ENCODE data around the gene BLOC1S1. TPM values are rescaled to one million over a fixed set of nuclear protein-coding genes. Genes with fewer than 3 reads are reported as not detected.

The BLOC1S1 gene
- total RNA-seq, 4 donors from 2014 or later = 53.6 to 238 (median 140) TPM

DNA sequence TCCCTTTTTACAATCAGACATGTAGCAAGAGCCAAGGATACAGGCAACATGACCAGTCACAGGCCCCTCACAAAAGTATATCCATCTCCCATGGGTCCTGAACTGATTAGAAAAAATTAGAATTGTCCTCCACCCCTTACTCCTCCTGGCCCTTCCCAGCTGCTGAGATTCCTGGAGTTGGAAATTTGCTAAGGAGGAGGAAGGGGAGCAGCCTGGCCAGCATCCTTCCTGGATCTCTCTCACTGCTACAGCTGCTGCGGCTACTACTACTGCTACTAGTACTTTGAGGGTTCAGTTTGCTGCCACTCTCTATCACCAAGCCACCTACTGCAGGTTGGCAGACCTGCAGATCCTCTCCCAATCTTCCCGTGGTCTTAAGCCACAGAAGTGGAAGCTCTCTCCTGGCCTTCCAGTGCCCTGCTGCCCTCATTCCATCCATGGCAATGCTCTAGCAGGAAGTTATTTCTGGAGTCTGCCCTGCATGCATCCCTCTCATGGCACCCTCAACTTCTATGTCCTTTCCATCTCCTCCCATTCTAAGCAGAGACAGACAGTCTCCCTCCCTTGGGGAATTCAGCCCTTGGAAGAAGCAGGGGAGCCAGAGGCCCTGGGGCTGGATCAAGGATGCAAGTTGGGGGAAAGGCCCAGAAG is 9.2 kb upstream of the BLOC1S1 start:
- Histone ChIP-seq H3K36me3 (no peaks in the 10 kb centered on the region), H3K27ac (peak overlapping the region; percentile 74 to 82), H3K27me3 (no peaks in the 10 kb centered on the region), H3K9me3 (no peaks in the 10 kb centered on the region), H3K4me1 (peaks cover 0 to 4% of the 10 kb centered on the region in 2 donors), H3K4me3 (peak overlapping the region; percentile 67)
- TF ChIP-seq, protein P1, sequence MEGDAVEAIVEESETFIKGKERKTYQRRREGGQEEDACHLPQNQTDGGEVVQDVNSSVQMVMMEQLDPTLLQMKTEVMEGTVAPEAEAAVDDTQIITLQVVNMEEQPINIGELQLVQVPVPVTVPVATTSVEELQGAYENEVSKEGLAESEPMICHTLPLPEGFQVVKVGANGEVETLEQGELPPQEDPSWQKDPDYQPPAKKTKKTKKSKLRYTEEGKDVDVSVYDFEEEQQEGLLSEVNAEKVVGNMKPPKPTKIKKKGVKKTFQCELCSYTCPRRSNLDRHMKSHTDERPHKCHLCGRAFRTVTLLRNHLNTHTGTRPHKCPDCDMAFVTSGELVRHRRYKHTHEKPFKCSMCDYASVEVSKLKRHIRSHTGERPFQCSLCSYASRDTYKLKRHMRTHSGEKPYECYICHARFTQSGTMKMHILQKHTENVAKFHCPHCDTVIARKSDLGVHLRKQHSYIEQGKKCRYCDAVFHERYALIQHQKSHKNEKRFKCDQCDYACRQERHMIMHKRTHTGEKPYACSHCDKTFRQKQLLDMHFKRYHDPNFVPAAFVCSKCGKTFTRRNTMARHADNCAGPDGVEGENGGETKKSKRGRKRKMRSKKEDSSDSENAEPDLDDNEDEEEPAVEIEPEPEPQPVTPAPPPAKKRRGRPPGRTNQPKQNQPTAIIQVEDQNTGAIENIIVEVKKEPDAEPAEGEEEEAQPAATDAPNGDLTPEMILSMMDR (IDR thresholded peaks at IDR 0.05) = no peak
- TF ChIP-seq POLR2A (IDR thresholded peaks at IDR 0.05) = no peak
- DNase-seq = no peak
- intact Hi-C loops (cut with DNase I; ENCODE audit: low total_unique reads) = no loop called here

DNA sequence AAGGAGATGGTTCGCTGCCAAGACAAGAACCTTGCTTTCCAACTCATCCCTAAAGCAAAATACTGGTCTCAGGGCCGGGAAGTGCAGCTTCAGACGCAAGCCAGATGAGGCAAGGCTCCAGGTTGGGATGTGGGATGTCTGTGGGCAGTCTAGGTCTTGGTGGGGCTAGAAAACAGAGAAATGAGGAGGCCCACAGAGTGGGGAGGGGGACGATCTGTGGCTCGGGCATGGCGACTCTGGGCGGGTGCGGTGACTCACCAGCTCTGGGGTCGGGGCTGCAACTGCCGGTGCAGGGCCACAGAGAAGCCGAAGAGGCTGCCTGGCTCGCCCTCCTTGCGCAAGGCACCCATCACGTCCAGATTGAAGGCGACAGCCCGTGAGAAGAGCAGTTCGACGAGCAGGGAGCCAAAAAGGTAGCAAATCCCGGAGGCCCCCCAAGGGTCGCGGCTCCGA is 8.6 kb upstream of the BLOC1S1 start:
- H3K4me1 ChIP-seq = peaks cover 0 to 4% of the 10 kb centered on the region in 2 donors
- intact Hi-C loops (cut with DNase I; ENCODE audit: low total_unique reads) = no loop called here
- TF ChIP-seq, protein P1 (IDR thresholded peaks at IDR 0.05) = no peak
- no peak for TF ChIP-seq POLR2A (IDR thresholded peaks at IDR 0.05)
- no peaks in the 10 kb centered on the region for H3K36me3 ChIP-seq
- H3K9me3 ChIP-seq = no peaks in the 10 kb centered on the region
- H3K4me3 ChIP-seq = peak overlapping the region; percentile 67
- no peaks in the 10 kb centered on the region for H3K27me3 ChIP-seq
- peak overlapping the region; percentile 74 to 82 for H3K27ac ChIP-seq
- DNase-seq = no peak

GRCh38 chr12:55707841-55708694 is 7.8 kb upstream of the BLOC1S1 start, which contains the start of gene ITGA7:
Gene ITGA7 (minus strand): TSS chr12:55707904. CDS start chr12:55707682, 222 bp downstream.
- DNase-seq = peak; percentile 70 to 80
- Histone ChIP-seq H3K27ac (peak within 1 kb of the TSS; percentile 74 to 82), H3K9me3 (no peaks in the 10 kb centered on the region), H3K4me3 (peak within 1 kb of the TSS; percentile 67), H3K27me3 (no peaks in the 10 kb centered on the region), H3K4me1 (peaks cover 0 to 4% of the 10 kb centered on the region in 2 donors), H3K36me3 (no peaks in the 10 kb centered on the region)
- intact Hi-C loops (cut with DNase I; ENCODE audit: low total_unique reads) = no loop called here
- TF ChIP-seq, protein P1 (IDR thresholded peaks at IDR 0.05) = no peak
- peak in 1 of 2 donors; percentile 17 for TF ChIP-seq POLR2A (IDR thresholded peaks at IDR 0.05)

DNA sequence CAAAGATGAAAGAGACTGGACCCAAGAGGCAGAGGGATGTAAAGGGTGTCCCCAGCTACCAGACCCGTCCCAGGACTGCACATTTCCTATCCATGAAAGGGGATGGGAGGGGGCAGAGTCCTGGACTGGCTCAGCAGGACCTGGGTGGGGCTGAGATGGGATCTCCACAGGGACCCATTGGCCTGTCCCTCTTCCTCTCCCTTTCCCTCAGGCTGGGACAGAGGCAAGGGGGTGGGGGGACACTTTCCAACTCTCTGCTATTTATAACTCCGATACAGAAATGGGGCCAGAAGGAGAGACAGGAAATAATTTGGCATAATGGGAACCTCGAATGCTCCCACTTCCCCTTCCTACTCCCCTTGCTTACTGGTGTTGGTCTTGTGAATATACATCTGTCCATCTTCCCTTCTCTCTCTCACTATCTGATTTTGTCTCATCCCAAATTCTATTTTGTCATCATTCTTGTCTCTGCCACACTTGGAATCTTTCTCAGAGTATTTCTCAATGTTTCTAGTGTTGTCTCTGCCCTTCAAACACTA is 7.1 kb upstream of the BLOC1S1 start:
- Histone ChIP-seq H3K4me1 (peaks cover 0 to 4% of the 10 kb centered on the region in 2 donors), H3K4me3 (peak overlapping the region in 1 of 2 donors; percentile 67), H3K27ac (peak overlapping the region; percentile 74 to 82), H3K36me3 (no peaks in the 10 kb centered on the region), H3K27me3 (no peaks in the 10 kb centered on the region), H3K9me3 (no peaks in the 10 kb centered on the region)
- no peak for DNase-seq
- intact Hi-C loops (cut with DNase I; ENCODE audit: low total_unique reads) = no loop called here
- TF ChIP-seq, protein P1 (IDR thresholded peaks at IDR 0.05) = no peak
- no peak for TF ChIP-seq POLR2A (IDR thresholded peaks at IDR 0.05)

Measured in uterus (tissue), 4 donors.